ENCODE results near the gene CDK5. TPM values are rescaled to one million over a fixed set of nuclear protein-coding genes. Genes with fewer than 3 reads are reported as not detected.
A peak's percentile ranks its signal among the peaks of the same experiment; 100 is the strongest.

The CDK5 gene
- 23.8 and 25.2 TPM in 2 replicates for total RNA-seq (2022)
- Bru-seq, nascent RNA = percentile 48 among the genes with signal in this experiment
- BruChase-seq, experiment 1, labeled RNA remaining after a 2-hour chase = percentile 59 among the genes with signal in this experiment
- BruChase-seq, experiment 2, labeled RNA remaining after a 6-hour chase = percentile 69 among the genes with signal in this experiment
- long read RNA-seq, transcript CDK5-204 (12 exons, 1,758 nt) = major isoform, 47 of 51 reads
- long read RNA-seq, partial matches to known transcripts = 1 of 51 reads
- long read RNA-seq, other reads (novel, unspliced or antisense) = 2 of 51 reads

- H3K27me3 ChIP-seq (replicated peaks; ENCODE audit: control insufficient read depth, insufficient read depth, low read length) = no peaks in the 10 kb centered on the region
- peak within 1 kb of the TSS; percentile 95 for H3K4me3 Mint-ChIP-seq (ENCODE audit: unreplicated experiment)
- no peaks in the 10 kb centered on the region; the same call in 1 of the 2 replicates for H3K36me3 ChIP-seq (ENCODE audit: control insufficient read depth, insufficient read depth, low read length)
- no peaks in the 10 kb centered on the region for H3K9me3 Mint-ChIP-seq (ENCODE audit: unreplicated experiment)
- peaks cover 25% of the 10 kb centered on the region for H3K4me1 Mint-ChIP-seq (ENCODE audit: low read depth, unreplicated experiment)
- no peak for TF ChIP-seq CTCF (IDR thresholded peaks at IDR 0.05; ENCODE audit: insufficient read depth in 1 of 2, low read depth in 1 of 2, low read length in 1 of 2, severe bottlenecking in 1 of 2, unreplicated experiment in 1 of 2)
- no peaks in the 10 kb centered on the region for H3K9me3 ChIP-seq
- no peak for DNase-seq
- peak within 1 kb of the TSS; percentile 94 for H3K27ac Mint-ChIP-seq (ENCODE audit: unreplicated experiment)
- peak within 1 kb of the TSS; percentile 63 for H3K4me3 ChIP-seq (ENCODE audit: low read depth, low read length)
- ChIA-PET CTCF (interaction anchor here (0.6 to 1.6 kb wide), 3 partner anchors 23 to 66 kb away, joined by 3 to 6 read pairs (median 4); partner anchors contain the start of genes ABCB8 and FASTK), POLR2A (interaction anchor here (0.5 kb wide), 1 partner anchor 37 kb away, joined by 14 read pairs; no protein-coding TSS in a partner anchor)
- peaks cover 23% of the 10 kb centered on the region for H3K4me1 ChIP-seq
- H3K36me3 Mint-ChIP-seq (ENCODE audit: insufficient read depth, unreplicated experiment) = peaks cover 23% of the 10 kb centered on the region
- no TSS peak for BruUV-seq (replicated peaks)
- no peaks in the 10 kb centered on the region for H3K27me3 Mint-ChIP-seq (ENCODE audit: insufficient read depth, unreplicated experiment)
- intact Hi-C loops (cut with micrococcal nuclease; ENCODE audit: unreplicated experiment) = no loop called here
Measured at GRCh38 chr7:151057506-151057988, at the start of gene CDK5. Gene CDK5, minus strand, starts transcription at chr7:151057897. Its CDS starts 49 bp downstream, at chr7:151057848.

GRCh38 chr7:151104411-151105235 is 46.9 kb upstream of the CDK5 start:
- Mint-ChIP-seq H3K4me3 (ENCODE audit: unreplicated experiment) (no peak overlapping the region), H3K9me3 (ENCODE audit: unreplicated experiment) (no peaks in the 10 kb centered on the region), H3K27ac (ENCODE audit: unreplicated experiment) (no peak overlapping the region), H3K4me1 (ENCODE audit: low read depth, unreplicated experiment) (peaks cover 6% of the 10 kb centered on the region), H3K27me3 (ENCODE audit: insufficient read depth, unreplicated experiment) (no peaks in the 10 kb centered on the region), H3K36me3 (ENCODE audit: insufficient read depth, unreplicated experiment) (peaks cover 6% of the 10 kb centered on the region)
- H3K4me3 ChIP-seq (ENCODE audit: low read depth, low read length) = no peak overlapping the region
- no peaks in the 10 kb centered on the region for H3K27me3 ChIP-seq (replicated peaks; ENCODE audit: control insufficient read depth, insufficient read depth, low read length)
- DNase-seq = no peak
- no peak for TF ChIP-seq CTCF (IDR thresholded peaks at IDR 0.05; ENCODE audit: insufficient read depth in 1 of 2, low read depth in 1 of 2, low read length in 1 of 2, severe bottlenecking in 1 of 2, unreplicated experiment in 1 of 2)
- H3K36me3 ChIP-seq (ENCODE audit: control insufficient read depth, insufficient read depth, low read length) = no peaks in the 10 kb centered on the region
- ChIA-PET CTCF (interaction anchor here (0.6 to 0.9 kb wide), 3 partner anchors 117 to 256 kb away, joined by 4 read pairs; no protein-coding TSS in a partner anchor), POLR2A (interaction anchor here (0.6 kb wide), 1 partner anchor 43 kb away, joined by 4 read pairs; no protein-coding TSS in a partner anchor)
- no peaks in the 10 kb centered on the region for H3K9me3 ChIP-seq
- H3K4me1 ChIP-seq = no peaks in the 10 kb centered on the region
- no TSS peak for BruUV-seq (replicated peaks)
- intact Hi-C loops (cut with micrococcal nuclease; ENCODE audit: unreplicated experiment) = no loop called here

- H3K36me3 Mint-ChIP-seq (ENCODE audit: insufficient read depth, unreplicated experiment) = no peaks in the 10 kb centered on the region
- H3K27me3 Mint-ChIP-seq (ENCODE audit: insufficient read depth, unreplicated experiment) = no peaks in the 10 kb centered on the region
- no peak overlapping the region for H3K4me3 Mint-ChIP-seq (ENCODE audit: unreplicated experiment)
- ChIA-PET POLR2A (no interaction called here), CTCF (interaction anchor here (0.6 kb wide), 1 partner anchor 118 kb away, joined by 4 read pairs; no protein-coding TSS in a partner anchor)
- no peaks in the 10 kb centered on the region for H3K27me3 ChIP-seq (replicated peaks; ENCODE audit: control insufficient read depth, insufficient read depth, low read length)
- H3K4me3 ChIP-seq (ENCODE audit: low read depth, low read length) = no peak overlapping the region
- intact Hi-C loops (cut with micrococcal nuclease; ENCODE audit: unreplicated experiment) = no loop called here
- no peaks in the 10 kb centered on the region for H3K4me1 ChIP-seq
- no peaks in the 10 kb centered on the region for H3K36me3 ChIP-seq (ENCODE audit: control insufficient read depth, insufficient read depth, low read length)
- no peaks in the 10 kb centered on the region for H3K4me1 Mint-ChIP-seq (ENCODE audit: low read depth, unreplicated experiment)
- no peaks in the 10 kb centered on the region for H3K9me3 ChIP-seq
- no peak for DNase-seq
- no TSS peak for BruUV-seq (replicated peaks)
- no peaks in the 10 kb centered on the region for H3K9me3 Mint-ChIP-seq (ENCODE audit: unreplicated experiment)
- H3K27ac Mint-ChIP-seq (ENCODE audit: unreplicated experiment) = no peak overlapping the region
- no peak for TF ChIP-seq CTCF (IDR thresholded peaks at IDR 0.05; ENCODE audit: insufficient read depth in 1 of 2, low read depth in 1 of 2, low read length in 1 of 2, severe bottlenecking in 1 of 2, unreplicated experiment in 1 of 2)
Measured at GRCh38 chr7:151103973-151104372, 46.3 kb upstream of the CDK5 start.
